Heart right ventricle (tissue), 16 donors: Measurements from ENCODE around the gene SMC6. TPM values are rescaled to one million over a fixed set of nuclear protein-coding genes. Genes with fewer than 3 reads are reported as not detected.

Source experiments
- ATAC-seq, 8 donors: fragments of 200-7000 bp; cut with Tn5 transposase; one replicate each; pipeline ENCODE4 v1.9.1; 2020; ENCODE audit warnings: mild to moderate bottlenecking in 8 of 8, moderate library complexity in 8 of 8, moderate number of reproducible peaks in 1 of 8
- DNase-seq, 2 donors: peaks; one replicate each; pipeline ENCODE4 v3.0.0-alpha.2; 2020
- H3K27ac ChIP-seq, 10 donors: fragments of 200-600 bp; sonication (generic) in 2 of 10; one replicate each; pipeline versions ENCODE4 v1.5.0 to v1.8.0; 2020 to 2022; ENCODE audit warnings: mild to moderate bottlenecking in 3 of 10
- H3K27me3 ChIP-seq, 7 donors: fragments of 200-600 bp; one replicate each; pipeline ENCODE4 v1.8.0; 2021 to 2022; ENCODE audit warnings: mild to moderate bottlenecking in 2 of 7
- H3K36me3 ChIP-seq, 9 donors: fragments of 200-600 bp; sonication (generic) in 1 of 9; one replicate each; pipeline versions ENCODE4 v1.5.0 to v1.8.0; 2020 to 2022; ENCODE audit warnings: mild to moderate bottlenecking in 2 of 9
- H3K4me1 ChIP-seq, 9 donors: fragments of 200-600 bp; sonication (generic) in 1 of 9; one replicate each; pipeline versions ENCODE4 v1.5.0 to v1.8.0; 2020 to 2022; ENCODE audit warnings: mild to moderate bottlenecking in 4 of 9
- H3K4me3 ChIP-seq, 10 donors: fragments of 200-600 bp; sonication (generic) in 2 of 10; one replicate each; pipeline versions ENCODE4 v1.5.0 to v1.8.0; 2020 to 2022; ENCODE audit warnings: mild to moderate bottlenecking in 7 of 10, moderate library complexity in 2 of 10
- H3K9me3 ChIP-seq, 11 donors: fragments of 200-600 bp in 10 of 11; sonication (generic) in 2 of 11; one replicate each; pipeline versions ENCODE4 v1.5.0 to v1.8.0; 2013 to 2022; ENCODE audit warnings: mild to moderate bottlenecking in 2 of 11, control low read depth in 1 of 11, moderate library complexity in 1 of 11
- CTCF ChIP-seq, 9 donors: fragments of 200-600 bp; sonication (generic) in 2 of 9; IDR thresholded peaks; one replicate each; pipeline versions ENCODE4 v1.5.0 to v1.8.0; 2021 to 2022; ENCODE audit warnings: antibody characterized with exemption in 9 of 9, mild to moderate bottlenecking in 5 of 9, moderate library complexity in 1 of 9
- WGBS, 2 donors: extraction: QIAGEN DNeasy Blood & Tissue Kit; methylation state at CpG; one replicate each; pipeline ENCODE4 v1.1.7; 2013; ENCODE audit warnings: inconsistent platforms in 1 of 2; 5-methylcytosine and 5-hydroxymethylcytosine counted together
- intact Hi-C, 10 donors: fragments of 100-400 bp; cut with DNase I; formaldehyde crosslinking; loops; one replicate each; pipeline versions ENCODE4 v1.11.1 to v1.14.2; 2022
- polyA plus RNA-seq, 2 donors: library from polyadenylated mRNA; stranded (reverse); fragments of 200-250 nt; gene quantifications; one replicate each; pipeline ENCODE4 v1.2.3, GENCODE V29; 2013
- total RNA-seq, 10 donors: library from RNA; stranded (reverse); fragmentation: NEBNext Ultra II Directional in 3 of 10; extraction: Animal tissue kit (Norgen Biotek cat#: 25700) in 3 of 10; gene quantifications; one replicate each; pipeline versions ENCODE4 v1.2.1 to v1.2.4, GENCODE V29; 2021 to 2023
- donor health status: Arrhythmogenic right ventricular cardiomyopathy.
- donor health status: ischemic (EF 13 %, LVEDD 7.1; RV severe dilation, severe dysfunction).
- donor health status: healthy with polysubstance abuse.
- donor health status: DM: no; HTN: yes; CAD: no.
- donor health status: DM: no; HTN: no; CAD: no.
- donor health status: ischemic (EF 25% LVEDD 6.9; RV normal size, moderate dysfunction).
- donor health status: ischemic (EF 25% LVEDD 5.7; RV mildly dilated, moderate dysfunction).
- donor health status: healthy.
- donor health status: DM: yes; HTN: yes; CAD: no.
- donor health status: Ischemic cardiomyopathy.
- donor health status: ischemic (EF 35%, LVEDD 5.7; RV mildly dilated, moderate dysfunction).
- donor health status: nonischemic (EF 11% LVEDD 7.7; RV severe dilation, severe dysfunction).
- donor health status: DM: yes; HTN: yes; CAD: no.
- donor health status: PGD.
- donor health status: ischemic (EF 29% LVEDD 5.4; RV normal size, mild dysfunction).
- donor health status: nonischemic (EF 23%, LVEDD 6.1; RV moderate dilation, normal function).

The SMC6 gene
- total and polyA plus RNA-seq, 12 donors = 4.7 to 14.7 (median 12.0) TPM

DNA sequence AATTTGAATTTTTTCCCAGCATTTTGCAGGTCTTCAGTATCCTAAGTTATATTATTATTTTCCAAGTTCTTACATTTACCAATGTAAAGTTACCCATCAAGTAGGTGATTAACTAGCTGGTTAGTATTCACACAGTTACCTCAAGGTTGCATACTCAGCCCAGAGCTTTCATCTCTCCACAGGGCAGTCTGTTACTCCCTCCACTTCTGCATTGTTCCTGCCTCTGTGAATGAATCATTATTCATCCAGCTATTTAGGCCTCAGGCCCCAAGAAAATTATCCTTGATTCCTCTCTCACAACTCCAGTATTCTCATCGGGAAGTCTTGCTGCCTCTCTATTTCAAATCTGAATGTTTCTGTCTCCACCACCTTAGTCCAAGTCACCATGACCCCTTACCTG lies 92.2 kb downstream of the SMC6 start:
- H3K4me1 ChIP-seq = peaks cover 0 to 4% (median 0%) of the 10 kb centered on the region in 9 donors
- no peak for ATAC-seq
- no peak for TF ChIP-seq CTCF (IDR thresholded peaks at IDR 0.05)
- H3K9me3 ChIP-seq = no peaks in the 10 kb centered on the region
- H3K27ac ChIP-seq = no peak overlapping the region
- peaks cover 0 to 72% (median 14%) of the 10 kb centered on the region in 9 donors for H3K36me3 ChIP-seq
- intact Hi-C loops = loop anchor here in 1 of 10 donors (10.0 kb wide), 1 partner anchor 357 kb away; no protein-coding TSS in a partner anchor
- DNase-seq = no peak
- 91 to 100% methylated on average over 1 of the region's 1 CpG for WGBS, 2 donors
- no peak overlapping the region for H3K4me3 ChIP-seq
- no peaks in the 10 kb centered on the region for H3K27me3 ChIP-seq

DNA sequence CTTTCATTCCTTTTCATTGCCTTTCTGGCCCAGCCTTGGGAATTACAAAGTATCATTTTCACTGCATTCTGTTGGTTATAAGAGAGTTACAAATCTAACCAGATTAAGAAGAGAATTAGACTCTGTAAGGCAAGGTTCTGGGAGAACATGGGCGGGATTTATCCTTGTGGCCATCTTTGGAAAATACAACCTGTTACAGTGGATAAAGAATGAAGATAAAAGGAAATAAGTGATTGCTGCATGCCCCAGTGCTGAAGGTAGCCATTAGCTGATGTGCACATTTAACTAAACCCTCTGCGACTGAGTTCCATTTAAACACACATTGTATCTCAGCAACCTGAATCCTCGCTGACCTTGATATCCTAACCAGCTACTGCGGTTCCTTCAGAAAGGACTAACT lies 93.4 kb downstream of the SMC6 start:
- DNase-seq = no peak
- no peak overlapping the region for H3K4me3 ChIP-seq
- WGBS, 2 donors = 73 to 93% methylated on average over 4 of the region's 4 CpGs
- no peak for TF ChIP-seq CTCF (IDR thresholded peaks at IDR 0.05)
- no peak for ATAC-seq
- H3K4me1 ChIP-seq = peaks cover 0 to 4% (median 0%) of the 10 kb centered on the region in 9 donors
- H3K27ac ChIP-seq = no peak overlapping the region
- no peaks in the 10 kb centered on the region for H3K9me3 ChIP-seq
- peaks cover 0 to 62% (median 14%) of the 10 kb centered on the region in 9 donors for H3K36me3 ChIP-seq
- intact Hi-C loops = loop anchor here in 1 of 10 donors (10.0 kb wide), 1 partner anchor 355 kb away; no protein-coding TSS in a partner anchor
- H3K27me3 ChIP-seq = no peaks in the 10 kb centered on the region

- H3K27ac ChIP-seq = no peak overlapping the region
- ATAC-seq (no peak), DNase-seq (no peak)
- intact Hi-C loops = no loop called here
- TF ChIP-seq CTCF (IDR thresholded peaks at IDR 0.05) = no peak
- WGBS, 2 donors = 84 to 93% methylated on average over 6 of the region's 6 CpGs
- peaks cover 0 to 4% (median 0%) of the 10 kb centered on the region in 9 donors for H3K4me1 ChIP-seq
- H3K4me3 ChIP-seq = no peak overlapping the region
- no peaks in the 10 kb centered on the region for H3K27me3 ChIP-seq
- H3K36me3 ChIP-seq = peaks cover 0 to 44% (median 3%) of the 10 kb centered on the region in 9 donors
- H3K9me3 ChIP-seq = no peaks in the 10 kb centered on the region
These were observed 95.3 kb downstream of the SMC6 start for GRCh38 chr2:17658251-17658843.

GRCh38 chr2:17657759-17658158 lies 95.9 kb downstream of the SMC6 start:
- intact Hi-C loops = no loop called here
- H3K4me1 ChIP-seq = no peaks in the 10 kb centered on the region
- DNase-seq (no peak), ATAC-seq (no peak)
- 96 to 99% methylated on average over 4 of the region's 4 CpGs for WGBS, 2 donors
- no peak overlapping the region for H3K27ac ChIP-seq
- H3K27me3 ChIP-seq = no peaks in the 10 kb centered on the region
- no peak overlapping the region for H3K4me3 ChIP-seq
- TF ChIP-seq CTCF (IDR thresholded peaks at IDR 0.05) = no peak
- H3K36me3 ChIP-seq = peaks cover 0 to 38% (median 2%) of the 10 kb centered on the region in 9 donors
- H3K9me3 ChIP-seq = no peaks in the 10 kb centered on the region
